ENCODE measurements around the gene TPCN2.

GRCh38 chr11:69000831-69001242, 47.9 kb upstream of the TPCN2 start:
- TF ChIP-seq POLR2A (IDR thresholded peaks at IDR 0.05), result no peak
- TF ChIP-seq CTCF (IDR thresholded peaks at IDR 0.05), result peak in 3 of 4 experiments; percentile 53 to 93 (median 92)
- no peak for TF ChIP-seq EP300 (IDR thresholded peaks at IDR 0.05)
- TF ChIP-seq POLR2AphosphoS5 (IDR thresholded peaks at IDR 0.05), result peak; percentile 87
